Epithelial cell of proximal tubule (primary cell): ENCODE data around the gene NFIC. TPM values are rescaled to one million over a fixed set of nuclear protein-coding genes. Genes with fewer than 3 reads are reported as not detected.

Source experiments
- DNase-seq: peaks from one replicate; pipeline ENCODE4 v3.0.0-alpha.2; 2011; ENCODE audit warnings: low read depth
- H3K4me3 ChIP-seq: 2 replicates; pipeline ENCODE4 v1.5.1; 2011; ENCODE audit warnings: low read depth, mild to moderate bottlenecking, low read length
- CTCF ChIP-seq: conservative IDR thresholded peaks from 2 replicates; pipeline ENCODE4 v1.5.1; 2012; ENCODE audit warnings: low read depth, mild to moderate bottlenecking, low read length
- total RNA-seq: library from RNA; depleted of rRNA; stranded (reverse); fragments of >200 nt; gene quantifications from 2 replicates; pipeline ENCODE4 v1.2.3, GENCODE V29; 2015

The NFIC gene
- total RNA-seq, 1 donor from 2014 or later: 16.8 TPM

- H3K4me3 ChIP-seq: no peak overlapping the region
- TF ChIP-seq CTCF: no peak
- DNase-seq: no peak
Observed at GRCh38 chr19:3459965-3460582, 93.7 kb downstream of the NFIC start.

GRCh38 chr19:3462991-3463713, 96.8 kb downstream of the NFIC start:
- no peak overlapping the region for H3K4me3 ChIP-seq
- no peak for DNase-seq
- no peak for TF ChIP-seq CTCF

- no peak for DNase-seq
- TF ChIP-seq CTCF: no peak
- no peak overlapping the region for H3K4me3 ChIP-seq
Observed at GRCh38 chr19:3463714-3464586, 97.6 kb downstream of the NFIC start.

GRCh38 chr19:3464587-3465235, 98.3 kb downstream of the NFIC start:
- no peak for DNase-seq
- TF ChIP-seq CTCF: no peak
- H3K4me3 ChIP-seq: no peak overlapping the region

GRCh38 chr19:3465552-3465951, 99.2 kb downstream of the NFIC start:
- TF ChIP-seq CTCF: no peak
- no peak for DNase-seq
- no peak overlapping the region for H3K4me3 ChIP-seq

- no peak for TF ChIP-seq CTCF
- no peak overlapping the region for H3K4me3 ChIP-seq
- no peak for DNase-seq
Observed at GRCh38 chr19:3466635-3467034, 100.3 kb downstream of the NFIC start.
